AG09319 (cell line): Measurements from ENCODE around the gene TRPC4.
A peak's percentile ranks its signal among the peaks of the same experiment; 100 is the strongest.

ENCODE experiments used
- DNase-seq: peaks from one replicate; pipeline ENCODE4 v3.0.0-alpha.2; 2010; ENCODE audit warnings: low read depth; ENCODE audit errors: extremely low read depth
- CTCF ChIP-seq: IDR thresholded peaks from 2 replicates; pipeline ENCODE4 v1.5.1; 2011; ENCODE audit warnings: low read depth, mild to moderate bottlenecking, inconsistent platforms, low read length, moderate library complexity

Gene TRPC4

GRCh38 chr13:37666036-37666435 is 203.5 kb downstream of the TRPC4 start:
- DNase-seq: no peak
- TF ChIP-seq CTCF: no peak

- TF ChIP-seq CTCF: no peak
- DNase-seq: no peak
Measured at GRCh38 chr13:37665420-37665819, 204.2 kb downstream of the TRPC4 start.

DNA sequence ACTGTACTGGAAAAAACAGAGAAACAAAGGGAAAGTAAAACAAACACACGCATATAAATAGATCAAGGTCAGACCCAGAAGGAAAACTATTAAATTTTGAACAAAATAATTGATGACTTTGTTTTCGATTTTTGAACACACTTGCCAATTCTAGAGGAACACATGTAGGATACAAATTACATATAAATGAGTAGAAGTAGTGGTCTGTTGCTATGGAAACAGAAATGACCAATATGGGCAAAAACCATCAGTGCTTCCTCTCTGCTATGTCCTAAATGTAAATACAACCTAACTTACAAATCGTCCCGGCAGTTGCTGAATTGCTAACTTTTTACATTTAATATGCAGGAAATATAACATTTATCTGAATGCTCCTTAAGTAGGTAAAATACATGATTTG is 205.8 kb downstream of the TRPC4 start:
- DNase-seq: no peak
- no peak for TF ChIP-seq CTCF

DNA sequence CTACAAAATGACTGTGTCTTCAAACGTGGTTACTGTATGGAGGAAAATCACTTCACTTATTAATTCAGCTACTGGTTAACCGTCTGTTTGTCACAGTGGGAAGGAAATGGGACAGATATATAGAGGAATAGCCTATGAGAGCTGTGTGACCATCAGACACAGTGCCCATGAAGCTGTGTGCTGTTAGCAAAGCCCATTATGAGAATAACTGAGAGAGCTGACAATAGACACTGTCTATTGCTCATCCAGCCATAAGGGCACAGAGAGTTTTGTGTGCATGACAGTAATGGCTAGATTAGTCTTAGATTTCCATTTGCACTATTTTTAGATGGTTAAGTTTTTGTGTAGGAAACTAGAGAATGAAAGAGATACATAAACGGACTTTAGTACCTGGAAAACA is 206.9 kb downstream of the TRPC4 start:
- TF ChIP-seq CTCF: no peak
- no peak for DNase-seq

DNA sequence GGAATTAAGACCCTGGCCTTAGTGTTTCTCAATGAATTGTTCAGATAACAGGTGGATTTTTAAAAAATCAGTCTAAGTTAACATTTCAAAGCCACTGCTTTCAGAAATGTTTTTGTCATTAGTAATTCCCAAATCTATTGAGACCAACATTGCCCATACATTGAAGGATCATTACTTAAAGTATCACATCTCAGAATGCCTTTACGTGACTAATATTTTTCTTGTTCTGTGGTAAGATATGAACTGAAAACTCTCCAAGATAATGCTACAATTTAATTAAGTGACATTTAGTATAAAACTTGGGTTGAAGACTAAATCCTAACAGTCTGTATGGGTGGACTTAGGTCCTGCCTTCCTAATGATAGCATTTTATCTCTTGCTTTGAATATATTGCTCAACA is 211.6 kb downstream of the TRPC4 start:
- DNase-seq: no peak
- no peak for TF ChIP-seq CTCF

DNA sequence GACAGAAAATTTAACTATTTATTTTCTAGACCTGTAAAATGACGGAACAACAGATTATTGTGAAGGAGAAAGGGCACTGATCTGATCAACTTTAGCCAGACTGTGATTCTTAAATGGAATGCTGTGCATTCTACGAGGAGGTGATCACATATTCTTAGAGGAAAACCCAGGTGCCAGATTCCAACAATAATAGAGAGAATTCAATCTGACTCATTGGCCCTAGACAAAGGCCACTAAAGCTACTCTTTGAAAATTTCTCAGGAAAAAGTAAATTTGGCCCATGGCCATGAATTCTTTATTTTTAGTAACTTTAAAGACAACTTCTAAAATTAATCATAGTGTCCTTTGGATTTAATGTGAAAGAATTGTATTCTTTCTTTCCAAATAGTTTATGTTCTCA is 212.4 kb downstream of the TRPC4 start:
- no peak for TF ChIP-seq CTCF
- DNase-seq: no peak

- peak; percentile 61 for DNase-seq
- TF ChIP-seq CTCF: no peak
Measured at GRCh38 chr13:37656247-37656940, 213.2 kb downstream of the TRPC4 start.
